Measurements from ENCODE around the gene CRYL1. TPM values are rescaled to one million over a fixed set of nuclear protein-coding genes. Genes with fewer than 3 reads are reported as not detected.

The CRYL1 gene
- total and polyA plus RNA-seq, 2 experiments from 2014 or later, result 11.3 to 16.1 TPM

GRCh38 chr13:20491926-20492435 is 33.7 kb downstream of the CRYL1 start:
- Histone ChIP-seq H3F3A (ENCODE audit: insufficient read depth) (no peaks in the 10 kb centered on the region), H3K27me3 (replicated peaks; ENCODE audit: insufficient read depth) (no peaks in the 10 kb centered on the region), H2AFZ (no peak overlapping the region), H3K4me3 (no peak overlapping the region), H3K27ac (no peak overlapping the region), H4K20me1 (ENCODE audit: insufficient read depth) (no peaks in the 10 kb centered on the region), H3K36me3 (ENCODE audit: low read depth) (no peaks in the 10 kb centered on the region), H3K79me2 (ENCODE audit: insufficient read depth) (no peaks in the 10 kb centered on the region), H3K9me2 (ENCODE audit: insufficient read depth) (no peaks in the 10 kb centered on the region), H3K9me3 (ENCODE audit: low read depth) (no peaks in the 10 kb centered on the region), H3K9ac (no peak overlapping the region), H3K4me2 (ENCODE audit: unreplicated experiment) (no peak overlapping the region), H3K4me1 (ENCODE audit: insufficient read depth) (peaks cover 4% of the 10 kb centered on the region)
- no peak for TF ChIP-seq EZH2 (IDR thresholded peaks at IDR 0.05; ENCODE audit: insufficient read depth, poor library complexity, severe bottlenecking)
- in situ Hi-C loops (cut with MboI), result loop anchor here (10.0 kb wide), 2 partner anchors 343 to 433 kb away; no protein-coding TSS in a partner anchor
- WGBS, 2 experiments (ENCODE audit: low coverage in 1 of 2, low lambda C conversion rate in 2 of 2, missing lambda C conversion rate in 2 of 2), result 72 to 85% methylated on average over 4 of the region's 4 CpGs
- DNase-seq, result no peak

- 84 to 87% methylated on average over 4 of the region's 4 CpGs for WGBS, 2 experiments (ENCODE audit: low coverage in 1 of 2, low lambda C conversion rate in 2 of 2, missing lambda C conversion rate in 2 of 2)
Observed at GRCh38 chr13:20489185-20489820, 36.4 kb downstream of the CRYL1 start.

GRCh38 chr13:20487927-20488326 is 37.7 kb downstream of the CRYL1 start:
- TF ChIP-seq EZH2phosphoT487 (IDR thresholded peaks at IDR 0.05; ENCODE audit: insufficient read depth, low read depth) (no peak), EZH2 (IDR thresholded peaks at IDR 0.05; ENCODE audit: insufficient read depth, poor library complexity, severe bottlenecking) (no peak)
- Histone ChIP-seq H3K27me3 (replicated peaks; ENCODE audit: insufficient read depth) (no peaks in the 10 kb centered on the region), H2AFZ (no peak overlapping the region), H3F3A (ENCODE audit: insufficient read depth) (no peaks in the 10 kb centered on the region), H3K9me2 (ENCODE audit: insufficient read depth) (no peaks in the 10 kb centered on the region), H3K79me2 (ENCODE audit: insufficient read depth) (no peaks in the 10 kb centered on the region), H4K20me1 (ENCODE audit: insufficient read depth) (no peaks in the 10 kb centered on the region), H3K9ac (no peak overlapping the region), H3K27ac (no peak overlapping the region), H3K4me3 (no peak overlapping the region), H3K4me2 (ENCODE audit: unreplicated experiment) (no peak overlapping the region), H3K9me3 (ENCODE audit: low read depth) (no peaks in the 10 kb centered on the region), H3K36me3 (ENCODE audit: low read depth) (no peaks in the 10 kb centered on the region), H3K4me1 (ENCODE audit: insufficient read depth) (no peaks in the 10 kb centered on the region)
- in situ Hi-C loops (cut with MboI), result loop anchor here (10.0 kb wide), 1 partner anchor 293 kb away; the partner anchor contains the start of gene GJB2
- DNase-seq, result no peak
- WGBS, 2 experiments (ENCODE audit: low coverage in 1 of 2, low lambda C conversion rate in 2 of 2, missing lambda C conversion rate in 2 of 2), result 58 to 61% methylated on average over 3 of the region's 3 CpGs

More at GRCh38 chr13:20489185-20489820, 36.4 kb downstream of the CRYL1 start:
- H3K9me3 ChIP-seq (ENCODE audit: low read depth), result no peaks in the 10 kb centered on the region
- no peak overlapping the region for H3K4me2 ChIP-seq (ENCODE audit: unreplicated experiment)
- H3K4me3 ChIP-seq, result no peak overlapping the region
- no peaks in the 10 kb centered on the region for H3K4me1 ChIP-seq (ENCODE audit: insufficient read depth)
- no peaks in the 10 kb centered on the region for H3K36me3 ChIP-seq (ENCODE audit: low read depth)
- no peak overlapping the region for H3K27ac ChIP-seq
- H2AFZ ChIP-seq, result no peak overlapping the region
- no peak for DNase-seq
- no peaks in the 10 kb centered on the region for H3K27me3 ChIP-seq (replicated peaks; ENCODE audit: insufficient read depth)
- no peak overlapping the region for H3K9ac ChIP-seq
- H3F3A ChIP-seq (ENCODE audit: insufficient read depth), result no peaks in the 10 kb centered on the region
- no peaks in the 10 kb centered on the region for H4K20me1 ChIP-seq (ENCODE audit: insufficient read depth)
- in situ Hi-C loops (cut with MboI), result loop anchor here (10.0 kb wide), 1 partner anchor 295 kb away; the partner anchor contains the start of gene GJB2
- TF ChIP-seq EZH2phosphoT487 (IDR thresholded peaks at IDR 0.05; ENCODE audit: insufficient read depth, low read depth) (no peak), EZH2 (IDR thresholded peaks at IDR 0.05; ENCODE audit: insufficient read depth, poor library complexity, severe bottlenecking) (no peak)
- H3K79me2 ChIP-seq (ENCODE audit: insufficient read depth), result no peaks in the 10 kb centered on the region
- no peaks in the 10 kb centered on the region for H3K9me2 ChIP-seq (ENCODE audit: insufficient read depth)

- no peaks in the 10 kb centered on the region for H4K20me1 ChIP-seq (ENCODE audit: insufficient read depth)
- H3K4me2 ChIP-seq (ENCODE audit: unreplicated experiment), result no peak overlapping the region
- no peaks in the 10 kb centered on the region for H3K9me3 ChIP-seq (ENCODE audit: low read depth)
- H3K4me1 ChIP-seq (ENCODE audit: insufficient read depth), result no peaks in the 10 kb centered on the region
- H2AFZ ChIP-seq, result no peak overlapping the region
- H3F3A ChIP-seq (ENCODE audit: insufficient read depth), result no peaks in the 10 kb centered on the region
- no peak for DNase-seq
- H3K9me2 ChIP-seq (ENCODE audit: insufficient read depth), result no peaks in the 10 kb centered on the region
- no peak overlapping the region for H3K27ac ChIP-seq
- 99 to 100% methylated on average over 6 of the region's 6 CpGs for WGBS, 2 experiments (ENCODE audit: low coverage in 1 of 2, low lambda C conversion rate in 2 of 2, missing lambda C conversion rate in 2 of 2)
- H3K9ac ChIP-seq, result no peak overlapping the region
- H3K36me3 ChIP-seq (ENCODE audit: low read depth), result no peaks in the 10 kb centered on the region
- no peak overlapping the region for H3K4me3 ChIP-seq
- no peaks in the 10 kb centered on the region for H3K27me3 ChIP-seq (replicated peaks; ENCODE audit: insufficient read depth)
- TF ChIP-seq EZH2phosphoT487 (IDR thresholded peaks at IDR 0.05; ENCODE audit: insufficient read depth, low read depth) (no peak), EZH2 (IDR thresholded peaks at IDR 0.05; ENCODE audit: insufficient read depth, poor library complexity, severe bottlenecking) (no peak)
- no peaks in the 10 kb centered on the region for H3K79me2 ChIP-seq (ENCODE audit: insufficient read depth)
- in situ Hi-C loops (cut with MboI), result loop anchor here (10.0 kb wide), 1 partner anchor 288 kb away; the partner anchor contains the start of gene GJB2
Observed at GRCh38 chr13:20482787-20483186, 42.9 kb downstream of the CRYL1 start.

Measured in GM23248 (cell line).